BJ (cell line): ENCODE measurements around the gene PACS2. TPM values are rescaled to one million over a fixed set of nuclear protein-coding genes. Genes with fewer than 3 reads are reported as not detected.

Experiments used
- CTCF ChIA-PET: fragments of 350-600 bp; formaldehyde crosslinking; extraction: SDS; loops from one replicate; lab custom pipeline; 2021; ENCODE audit warnings: antibody characterized with exemption, inconsistent platforms; lab: Yijun Ruan, JAX
- POLR2A ChIA-PET: fragments of 300-600 bp; sonication (Branson Sonifier 250); formaldehyde crosslinking; extraction: SDS; loops from one replicate; lab custom pipeline; 2021; ENCODE audit warnings: antibody characterized with exemption; lab: Charles Lee
- DNase-seq: peaks from one replicate; pipeline ENCODE4 v3.0.0-alpha.2; 2011; ENCODE audit warnings: low read depth
- H3K27me3 ChIP-seq: 2 replicates; pipeline ENCODE4 v1.6.0; 2011; ENCODE audit warnings: low read length; ENCODE audit not compliant: control insufficient read depth, insufficient read depth
- H3K36me3 ChIP-seq: 2 replicates; pipeline ENCODE4 v1.5.1; 2011; ENCODE audit warnings: low read length; ENCODE audit not compliant: control insufficient read depth, insufficient read depth
- H3K4me3 ChIP-seq: 2 replicates; pipeline ENCODE4 v1.5.1; 2011; ENCODE audit warnings: low read depth, mild to moderate bottlenecking, control low read depth, low read length
- CTCF ChIP-seq: IDR thresholded peaks from 2 replicates; pipeline ENCODE4 v1.5.1; 2011; ENCODE audit warnings: low read depth, mild to moderate bottlenecking, control low read depth, inconsistent platforms, low read length, moderate library complexity; ENCODE audit not compliant: insufficient read depth
- polyA plus RNA-seq: library from polyadenylated mRNA; depleted of rRNA; stranded (reverse); fragments of >200 nt; gene quantifications from 2 replicates; pipeline ENCODE4 v1.2.3, GENCODE V29; 2011

The PACS2 gene
- polyA plus RNA-seq, 1 experiment, result 21.4 TPM

DNA sequence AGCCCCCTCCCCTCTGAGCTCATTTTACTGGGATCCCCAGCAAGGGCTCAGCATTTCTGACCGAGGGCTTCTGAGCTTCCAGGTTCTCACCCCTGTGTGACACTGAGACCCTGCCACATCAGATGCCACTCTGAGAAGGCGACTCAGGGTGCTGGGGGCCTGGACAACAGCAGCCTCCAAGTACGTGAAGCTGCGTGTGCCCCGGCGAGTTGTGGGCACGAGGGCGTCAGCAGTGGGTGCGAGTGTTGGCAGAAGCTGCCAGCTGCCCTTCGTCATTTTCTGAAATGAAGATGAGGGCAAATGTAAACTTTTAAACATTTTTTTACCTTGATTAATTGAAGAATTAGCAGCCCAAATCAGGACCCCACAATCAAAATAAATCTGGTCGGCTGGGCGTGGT, 51.1 kb downstream of the PACS2 start:
- no peak for TF ChIP-seq CTCF
- ChIA-PET POLR2A (no interaction called here), CTCF (interaction anchor here (1.5 to 3.5 kb wide), 3 partner anchors 31 to 125 kb away, joined by 3 to 18 read pairs (median 7); partner anchors contain the start of gene TEDC1)
- Histone ChIP-seq H3K27me3 (no peaks in the 10 kb centered on the region), H3K36me3 (peaks cover 2% of the 10 kb centered on the region; the same call in 1 of the 2 replicates), H3K4me3 (no peak overlapping the region)
- DNase-seq, result no peak

DNA sequence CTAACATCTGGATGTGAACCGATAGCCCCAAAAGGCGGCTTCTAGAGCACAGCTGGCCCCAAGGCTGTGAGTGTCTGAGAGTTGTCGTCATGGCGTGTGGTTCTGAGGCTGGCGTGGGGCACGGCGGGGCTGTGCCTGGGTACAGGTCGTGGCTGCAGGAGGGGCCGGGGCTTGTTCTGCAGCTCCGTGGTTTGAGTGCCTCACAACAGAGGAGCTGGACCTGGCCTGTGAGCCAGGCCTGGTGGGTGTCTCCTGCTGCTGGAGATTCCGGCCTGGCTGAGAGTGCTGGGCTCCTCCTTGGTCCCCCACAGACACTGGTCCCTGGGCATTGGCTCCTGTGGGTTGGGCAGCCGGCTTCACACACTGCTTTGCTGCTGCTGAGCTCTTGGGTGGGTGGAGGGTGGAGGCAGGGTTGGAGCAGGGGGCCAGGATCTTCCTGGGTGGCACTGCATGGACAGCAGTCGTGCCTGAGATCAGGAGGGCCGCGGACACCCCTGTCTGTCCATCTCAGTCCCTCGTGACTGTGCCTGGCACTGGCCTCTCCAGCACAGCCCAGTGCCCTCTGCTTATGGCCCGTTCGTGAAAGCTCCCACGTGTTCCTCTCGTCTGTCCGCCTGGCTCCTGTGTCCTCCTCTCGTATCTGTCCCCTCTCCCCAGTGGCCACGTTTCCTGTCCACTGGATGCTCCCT, 52.0 kb downstream of the PACS2 start:
- no peak for DNase-seq
- no peak for TF ChIP-seq CTCF
- ChIA-PET CTCF (interaction anchor here (1.0 to 3.5 kb wide), 3 partner anchors 15 to 124 kb away, joined by 3 to 18 read pairs (median 3); partner anchors contain the start of gene TEDC1), POLR2A (no interaction called here)
- peaks cover 2% of the 10 kb centered on the region; the same call in 1 of the 2 replicates for H3K36me3 ChIP-seq
- H3K4me3 ChIP-seq, result no peak overlapping the region
- no peaks in the 10 kb centered on the region for H3K27me3 ChIP-seq

DNA sequence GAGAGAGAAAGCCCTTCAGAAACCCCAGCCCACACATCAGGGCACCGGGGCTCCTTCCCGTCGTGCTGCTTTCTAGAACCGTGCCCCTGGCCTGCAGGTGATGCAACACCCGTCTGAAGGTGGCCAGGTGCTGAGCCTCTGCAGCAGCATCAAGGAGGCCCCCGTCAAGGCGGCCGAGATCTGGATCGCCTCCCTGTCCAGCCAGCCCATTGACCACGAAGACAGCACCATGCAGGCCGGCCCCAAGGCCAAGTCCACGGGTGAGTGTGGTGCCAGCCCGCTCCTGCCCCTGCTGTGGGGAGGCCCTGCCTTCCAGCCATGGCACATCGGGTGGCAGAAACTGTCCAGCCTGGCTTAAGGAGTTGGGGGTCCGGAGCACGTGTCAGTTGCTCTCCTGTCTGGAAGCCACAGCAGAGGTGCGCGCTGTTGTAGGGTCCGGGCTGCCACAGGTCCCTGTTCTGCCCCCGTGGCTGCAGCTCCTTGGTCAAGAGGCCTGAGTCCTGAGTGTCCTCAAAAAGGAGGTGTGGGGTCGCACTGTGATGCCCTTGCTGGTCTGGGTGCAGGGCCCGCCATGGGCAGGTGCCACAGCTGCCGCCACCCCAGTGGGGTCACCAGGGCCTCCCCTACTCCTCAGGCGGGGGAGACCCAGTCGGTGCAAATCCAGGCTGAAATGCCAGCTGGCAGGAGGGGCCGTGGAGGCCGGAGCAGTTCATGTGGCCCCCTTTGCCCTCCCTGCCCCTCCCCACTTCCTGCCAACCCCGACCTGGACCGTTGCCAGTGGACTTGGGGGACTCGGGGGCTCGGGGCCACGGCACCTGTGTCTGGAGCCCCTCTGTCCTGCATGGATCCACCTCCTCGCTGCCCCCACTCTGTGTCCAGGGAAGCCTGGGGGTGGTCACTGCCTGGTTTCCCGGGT, 52.8 kb downstream of the PACS2 start:
- peaks cover 3% of the 10 kb centered on the region; the same call in 1 of the 2 replicates for H3K36me3 ChIP-seq
- H3K4me3 ChIP-seq, result no peak overlapping the region
- no peak for DNase-seq
- ChIA-PET POLR2A (no interaction called here), CTCF (interaction anchor here (1.0 to 3.5 kb wide), 2 partner anchors 123 to 161 kb away, joined by 3 to 18 read pairs; partner anchors contain the start of gene TEDC1)
- no peak for TF ChIP-seq CTCF
- H3K27me3 ChIP-seq, result no peaks in the 10 kb centered on the region

DNA sequence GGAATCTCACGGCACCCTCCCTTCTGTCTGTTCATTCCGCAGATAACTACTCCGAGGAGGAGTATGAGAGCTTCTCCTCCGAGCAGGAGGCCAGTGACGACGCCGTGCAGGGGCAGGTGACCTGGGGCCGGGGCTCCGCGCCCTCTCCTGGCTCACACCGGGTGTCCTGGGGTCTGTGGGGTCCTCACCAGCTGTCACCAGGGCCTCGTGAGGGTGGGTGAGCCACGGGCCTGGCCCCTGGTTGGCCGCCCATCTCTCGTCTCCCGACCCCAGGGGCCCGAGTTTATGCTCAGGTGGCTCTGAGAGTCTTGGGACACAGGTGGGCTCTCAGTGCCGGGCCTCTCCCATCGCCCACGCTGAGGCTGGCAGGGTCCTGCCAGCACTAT, 53.5 kb downstream of the PACS2 start:
- H3K4me3 ChIP-seq, result no peak overlapping the region
- no peak for DNase-seq
- peaks cover 3% of the 10 kb centered on the region; the same call in 1 of the 2 replicates for H3K36me3 ChIP-seq
- CTCF ChIA-PET, result interaction anchor here (1.0 kb wide), 1 partner anchor 160 kb away, joined by 3 read pairs; no protein-coding TSS in a partner anchor
- POLR2A ChIA-PET, result no interaction called here
- TF ChIP-seq CTCF, result no peak
- H3K27me3 ChIP-seq, result no peaks in the 10 kb centered on the region

- ChIA-PET POLR2A (no interaction called here), CTCF (interaction anchor here (0.9 to 5.7 kb wide), 3 partner anchors 9 to 121 kb away, joined by 3 to 25 read pairs (median 6); no protein-coding TSS in a partner anchor)
- no peak for TF ChIP-seq CTCF
- no peak for DNase-seq
- Histone ChIP-seq H3K4me3 (no peak overlapping the region), H3K27me3 (no peaks in the 10 kb centered on the region), H3K36me3 (peaks cover 3% of the 10 kb centered on the region; the same call in 1 of the 2 replicates)
These were observed 53.9 kb downstream of the PACS2 start for GRCh38 chr14:105368426-105368825.
